Bone marrow (tissue), 2 donors: Measurements from ENCODE around the gene BCDIN3D.
"Not testable (repeated sequence)": the region's sequence is repeated elsewhere in the genome, so short reads cannot be mapped to it uniquely, and the experiment has no call there.

ENCODE experiments used
- DNase-seq, 2 donors: peaks; one replicate each; lab custom pipeline; 2025; lab: John Stamatoyannopoulos, UW

BCDIN3D gene

DNA sequence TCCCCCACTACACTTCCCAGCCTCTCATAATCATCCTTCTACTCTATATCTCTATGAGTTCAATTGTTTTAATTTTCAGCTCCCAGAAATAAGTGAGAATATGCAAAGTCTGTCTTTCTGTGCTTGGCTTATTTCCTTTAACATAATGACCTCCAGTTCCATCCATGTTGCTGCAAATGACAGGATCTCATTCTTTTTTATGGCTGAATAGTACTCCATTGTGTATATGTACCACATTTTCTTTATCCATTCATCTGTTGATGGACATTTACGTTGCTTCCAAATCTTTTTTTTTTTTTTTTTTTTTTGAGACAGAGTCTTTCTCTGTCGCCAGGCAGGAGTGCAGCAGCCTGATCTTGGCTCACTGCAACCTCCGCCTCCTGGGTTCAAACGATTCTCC lies 13.0 kb upstream of the BCDIN3D start:
- not testable (repeated sequence) for DNase-seq

DNA sequence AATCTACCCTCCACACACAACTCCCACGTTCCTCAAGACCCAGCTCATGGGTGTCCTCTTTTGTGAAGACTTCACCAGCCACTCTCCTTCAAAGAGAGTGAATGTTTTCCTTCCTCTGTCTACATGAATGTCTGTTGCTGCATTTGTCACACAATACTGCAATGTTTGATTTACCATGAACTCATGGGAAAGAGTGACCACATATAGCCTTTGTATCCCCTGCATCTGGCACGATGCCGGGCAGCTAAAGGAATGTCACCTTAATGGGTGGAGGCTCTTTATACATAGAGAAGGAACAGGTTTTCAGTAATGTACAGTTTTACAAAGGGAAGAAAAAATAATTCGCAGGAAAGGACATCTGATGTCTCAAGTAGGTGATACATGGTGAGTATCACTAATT lies 12.1 kb upstream of the BCDIN3D start:
- DNase-seq: no peak

DNA sequence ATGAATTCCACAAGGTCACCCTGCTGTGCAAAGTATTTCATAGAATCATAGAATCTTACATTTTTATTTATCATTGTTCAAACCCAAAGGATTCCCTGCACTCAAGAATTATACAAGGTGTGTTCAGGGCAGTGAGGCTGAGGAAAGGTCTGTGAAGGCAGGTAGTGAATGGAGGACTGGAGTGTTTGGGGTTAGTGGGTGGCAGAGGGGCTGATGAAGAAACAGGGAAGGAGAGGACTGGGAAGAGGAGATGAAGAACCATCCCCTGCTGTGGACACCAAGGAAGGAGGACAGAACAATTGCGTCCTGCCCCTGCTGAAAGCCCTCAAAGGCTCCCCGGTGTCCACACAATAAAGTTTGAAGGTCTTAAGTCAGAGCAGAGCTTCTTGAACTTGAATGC lies 10.8 kb upstream of the BCDIN3D start:
- no peak for DNase-seq

DNA sequence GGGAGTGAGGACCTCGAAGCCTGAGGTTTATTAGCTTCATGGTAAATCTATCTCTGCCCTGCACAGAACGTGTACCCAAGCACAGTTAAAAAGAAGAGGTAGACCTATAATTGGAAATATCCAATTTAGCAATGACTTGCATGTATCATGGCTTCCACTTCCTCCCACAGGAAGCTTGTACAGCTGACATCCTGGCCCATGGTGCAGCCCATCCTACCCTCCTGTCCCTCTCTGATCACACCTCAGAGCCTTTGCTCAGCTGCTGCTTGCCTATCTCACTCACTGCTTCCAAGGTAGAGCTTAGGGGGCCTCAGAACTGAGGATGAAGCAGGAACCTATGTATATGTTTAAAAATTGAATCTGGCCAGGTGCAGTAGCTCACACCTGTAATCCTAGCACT lies 4.3 kb upstream of the BCDIN3D start:
- DNase-seq: no peak

DNA sequence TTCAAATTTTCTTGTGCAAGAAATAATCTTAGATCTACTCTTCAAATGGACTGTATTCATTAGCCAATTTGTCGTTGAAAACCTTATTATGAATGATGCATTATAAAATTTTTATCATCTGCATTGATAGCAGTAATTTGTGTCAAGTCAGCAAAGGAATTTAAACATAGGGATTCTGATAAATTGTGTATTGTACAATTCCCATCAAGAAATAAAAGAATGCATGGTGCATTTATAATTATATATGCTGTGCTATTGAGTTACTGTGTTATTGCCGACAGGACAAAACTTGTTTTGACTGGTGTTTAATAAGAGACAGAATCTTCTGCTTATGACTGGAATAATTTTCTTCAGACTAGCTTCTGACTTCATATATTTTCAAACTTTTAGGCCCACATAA lies 3.1 kb upstream of the BCDIN3D start:
- DNase-seq: no peak

DNA sequence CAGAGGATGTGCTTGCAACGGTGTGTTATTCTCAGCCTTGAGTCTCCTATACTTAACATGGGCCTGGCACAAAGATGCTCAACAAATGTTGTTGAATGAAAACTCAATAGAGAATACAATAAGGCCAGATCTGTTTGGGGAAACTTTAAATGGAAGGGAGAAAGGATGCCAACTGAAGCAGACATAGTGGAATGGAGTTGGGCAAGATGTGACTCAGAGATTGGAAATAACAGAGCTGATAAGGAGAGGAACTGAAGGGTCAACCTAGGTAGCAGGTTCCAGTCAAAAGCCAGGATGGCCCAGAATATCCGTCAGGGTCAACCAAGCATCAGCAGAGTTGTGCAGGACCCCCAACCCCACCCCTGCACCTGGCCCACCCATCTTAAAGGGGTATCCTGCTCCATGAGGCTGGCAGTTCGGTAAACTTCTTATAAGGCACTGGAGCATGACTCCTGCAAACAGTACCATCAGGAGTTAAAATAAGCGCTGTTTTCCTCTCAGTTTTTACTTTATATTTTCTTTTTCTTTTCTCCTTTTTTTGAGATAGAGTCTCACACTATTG lies 1.1 kb upstream of the BCDIN3D start:
- no peak for DNase-seq

DNA sequence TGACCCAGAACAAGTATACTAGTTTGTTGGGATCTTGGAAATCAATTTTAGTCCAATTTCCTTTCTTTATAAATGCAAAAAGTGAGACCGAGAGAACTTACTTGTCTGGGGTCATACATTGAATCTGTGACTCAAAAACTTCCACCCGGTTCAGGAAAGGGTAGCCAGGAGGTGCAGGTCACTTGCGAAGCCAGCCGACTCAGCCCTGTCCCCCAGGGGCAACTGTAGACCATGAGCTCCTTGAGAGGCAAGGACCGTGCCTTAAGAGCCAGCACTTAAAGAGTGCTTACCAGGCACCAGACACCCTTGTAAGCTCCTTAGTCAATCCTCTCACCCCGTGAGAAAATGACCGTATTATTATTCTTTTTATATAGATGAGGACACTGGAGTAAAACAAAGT lies 505 bp upstream of the BCDIN3D start:
- DNase-seq: no peak

DNA sequence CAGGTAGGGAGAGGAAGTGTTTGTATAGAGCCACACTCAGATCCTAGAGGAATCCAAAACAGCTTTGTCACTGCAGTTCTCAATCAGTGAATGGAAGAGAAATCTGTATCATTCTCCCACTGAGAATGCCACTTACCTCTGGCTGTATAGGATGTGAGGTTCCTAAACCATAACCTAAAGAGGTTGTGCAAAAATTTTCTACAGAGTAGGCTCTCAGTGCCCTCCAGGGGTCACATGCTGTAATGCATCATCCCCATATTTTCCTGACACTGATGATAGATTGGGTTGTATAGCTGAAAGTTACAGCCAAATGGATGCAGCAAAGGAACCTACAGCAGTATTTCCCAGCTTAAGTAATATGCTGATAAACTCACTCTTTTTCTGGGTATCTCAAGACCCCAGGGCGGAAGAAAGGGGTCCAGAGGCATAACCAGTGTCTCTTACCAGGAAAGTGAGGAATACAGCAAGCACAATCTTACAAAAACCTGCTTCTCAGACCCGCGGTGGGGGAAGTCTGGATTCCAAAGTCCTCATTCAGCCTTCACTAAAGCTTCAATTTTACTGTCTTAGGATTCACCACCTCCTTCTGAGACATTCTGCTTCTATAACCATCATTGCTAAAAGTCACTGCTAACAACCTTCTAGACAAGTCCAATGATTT lies 3.8 kb downstream of the BCDIN3D start:
- DNase-seq: peak in 1 of 2 donors; percentile 22

DNA sequence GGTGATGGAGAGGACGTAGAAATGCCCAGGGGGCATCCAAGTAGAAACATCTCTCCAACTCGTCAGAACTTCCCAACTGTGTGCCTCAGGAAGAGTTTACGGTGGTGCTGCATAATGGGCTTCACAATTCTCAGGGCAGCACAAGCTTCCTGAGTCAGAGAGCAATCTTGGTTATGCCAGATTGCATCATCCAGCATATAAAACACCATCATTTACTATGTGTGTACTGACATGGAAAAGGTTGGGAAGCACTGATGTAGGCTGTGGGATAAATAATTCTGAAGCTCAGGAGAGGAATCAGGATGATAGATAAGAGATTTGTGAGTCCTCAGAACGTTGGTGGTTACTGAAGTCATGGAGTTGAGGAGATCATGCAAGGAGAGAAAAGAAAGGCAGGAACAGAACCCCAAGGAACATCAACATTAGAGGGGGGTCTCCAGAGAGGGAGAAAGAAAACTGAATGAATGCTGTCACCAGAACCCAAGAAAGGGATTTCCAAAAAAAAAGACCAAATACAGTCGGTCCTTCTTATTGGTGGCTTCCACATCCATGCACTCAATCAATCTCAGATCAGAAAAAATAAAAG lies 10.0 kb downstream of the BCDIN3D start:
- no peak for DNase-seq

DNA sequence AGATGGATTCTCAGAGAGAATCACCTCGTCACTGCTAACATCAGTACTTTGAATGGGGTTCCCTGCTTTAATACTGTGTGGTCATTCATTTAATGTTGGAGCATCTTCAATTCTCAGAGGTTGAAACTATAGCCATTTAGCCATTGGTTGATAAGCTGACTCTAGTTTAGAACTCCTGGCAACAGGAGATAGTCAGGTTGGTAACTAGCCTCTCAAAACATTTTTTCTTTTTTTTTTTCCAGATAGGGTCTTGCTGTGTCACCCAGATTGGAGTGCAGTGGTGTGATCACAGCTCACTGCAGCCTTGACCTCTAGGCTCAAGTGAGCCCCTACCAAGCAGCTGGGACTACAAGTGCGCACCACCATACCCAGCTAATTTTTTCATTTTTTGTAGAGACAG lies 11.2 kb downstream of the BCDIN3D start:
- DNase-seq: no peak

DNA sequence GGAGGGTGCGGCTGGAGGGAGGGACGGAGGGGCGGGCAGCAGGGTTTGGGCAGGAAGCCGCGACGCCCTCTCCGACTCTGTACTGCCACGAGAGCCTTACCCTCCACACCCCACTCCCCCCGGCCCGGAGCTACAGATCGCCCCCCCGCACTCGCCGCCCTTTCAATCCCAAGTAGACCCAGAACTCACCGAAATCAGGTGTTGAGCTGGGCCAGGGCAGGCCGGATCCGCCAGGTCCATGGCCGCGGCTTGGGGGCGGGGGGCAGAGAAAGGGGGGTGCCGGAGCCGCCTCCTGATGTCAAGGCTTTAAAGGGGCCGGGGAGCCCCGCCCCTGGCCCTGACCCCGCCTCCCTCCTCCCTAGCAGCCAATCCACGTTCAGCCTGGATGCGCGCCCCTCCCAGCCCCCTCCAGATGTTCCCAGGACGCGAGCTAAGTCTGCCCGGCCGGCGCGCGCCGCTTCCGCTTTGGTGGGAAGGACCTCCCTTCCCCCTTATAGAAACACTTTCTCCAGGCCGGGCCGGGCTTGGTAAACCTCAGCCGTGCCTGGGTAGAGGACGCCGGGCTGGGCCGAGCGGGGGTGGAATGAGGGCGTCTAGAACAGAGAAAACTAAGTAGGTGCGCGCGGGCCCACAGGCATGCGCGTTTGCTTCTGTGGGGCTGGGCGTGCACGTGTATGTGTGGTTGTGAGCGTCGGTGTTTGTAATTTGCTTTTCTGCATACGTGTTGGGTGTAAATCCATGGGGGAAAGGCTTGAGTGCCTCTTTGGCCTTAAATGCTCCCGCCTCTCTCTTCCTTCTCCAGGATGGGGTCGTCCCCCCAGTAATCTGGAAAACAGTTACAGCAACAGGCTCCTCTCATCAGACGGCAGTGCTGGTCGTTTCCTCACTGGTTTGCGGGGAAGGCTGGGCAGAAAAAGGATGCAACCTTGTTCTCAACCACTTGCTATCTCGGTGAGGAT lies 14.5 kb downstream of the BCDIN3D start, which contains the start of gene NCKAP5L:
NCKAP5L (minus strand) TSS at position 281 of the 959 bp plus-strand sequence. CDS start 24,369 bp downstream, outside the sequence.
- peak; percentile 86 to 98 for DNase-seq

DNA sequence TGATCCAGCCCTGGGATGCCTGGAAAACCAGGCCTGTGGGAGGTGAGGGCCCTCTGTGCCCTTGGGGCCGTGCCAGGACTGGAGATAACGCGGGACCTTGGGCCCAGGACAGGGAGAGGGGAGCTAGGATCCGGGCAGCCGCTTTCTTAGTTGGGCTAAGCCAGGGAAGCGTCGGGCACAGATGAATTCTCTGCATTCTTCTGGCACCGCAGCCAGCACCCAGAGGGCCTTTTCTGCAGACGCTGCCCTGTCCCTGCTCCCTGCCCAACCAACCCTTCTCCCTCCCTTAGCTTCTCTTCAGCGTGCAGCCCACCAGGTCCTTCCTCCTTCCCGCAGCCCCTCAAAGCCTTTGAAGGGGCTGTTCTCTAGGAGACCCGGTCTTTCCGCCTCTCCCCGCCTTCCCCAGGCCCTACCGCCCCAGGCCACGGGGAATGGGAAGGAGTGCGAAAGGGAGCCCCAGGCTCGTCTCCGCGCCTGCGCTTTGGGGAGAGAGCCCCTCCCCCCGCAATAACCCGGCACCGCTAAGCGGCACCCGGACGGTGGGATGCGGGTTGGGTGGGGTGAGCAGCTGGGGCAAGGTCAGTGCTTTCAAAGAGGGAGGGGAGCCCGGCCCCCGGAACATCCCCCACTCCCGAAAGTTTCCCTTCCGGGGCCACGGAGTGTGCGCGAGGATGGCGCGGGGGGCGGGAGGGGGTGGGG lies 15.4 kb downstream of the BCDIN3D start:
- peak in 1 of 2 donors; percentile 33 for DNase-seq

DNA sequence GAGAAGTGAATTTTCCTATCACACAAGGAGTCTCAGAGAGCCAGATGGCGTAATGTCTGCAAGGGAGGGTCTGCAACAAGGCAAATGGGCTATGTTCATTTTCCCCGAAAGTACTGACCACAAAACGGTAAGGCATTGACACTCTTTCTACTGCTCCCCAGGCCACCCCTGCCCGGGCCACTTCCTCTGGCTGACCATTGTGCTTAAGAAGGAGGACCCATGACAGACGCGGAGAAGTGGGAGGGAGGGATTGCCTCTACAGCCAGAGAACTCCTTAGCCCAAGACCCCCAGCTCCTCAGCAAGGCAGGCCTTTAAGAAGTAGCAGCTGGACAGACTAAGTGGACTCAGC lies 15.9 kb downstream of the BCDIN3D start:
- DNase-seq: no peak

DNA sequence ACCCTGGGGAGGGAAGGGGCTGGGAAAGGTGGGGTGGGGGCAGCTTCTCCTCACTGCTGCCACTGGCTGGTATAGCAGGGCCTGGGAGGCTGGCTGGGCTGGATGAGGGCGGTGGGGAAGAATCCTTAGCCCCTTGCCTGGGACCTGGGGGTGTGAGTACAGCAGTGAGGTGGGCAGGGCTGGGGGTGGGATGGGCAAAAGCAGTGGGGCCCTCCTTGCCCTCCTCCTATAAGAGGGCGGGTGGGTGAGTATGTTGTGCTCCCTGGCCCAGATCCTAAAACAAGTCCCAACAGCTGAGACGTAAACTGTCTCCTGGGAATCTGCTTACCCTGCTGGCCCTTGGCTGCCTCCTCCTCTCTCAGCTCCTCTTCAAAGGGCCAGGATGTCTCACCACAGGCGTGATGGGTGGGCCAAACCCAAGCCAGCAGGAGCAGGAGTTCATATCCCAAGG lies 16.9 kb downstream of the BCDIN3D start:
- DNase-seq: no peak

DNA sequence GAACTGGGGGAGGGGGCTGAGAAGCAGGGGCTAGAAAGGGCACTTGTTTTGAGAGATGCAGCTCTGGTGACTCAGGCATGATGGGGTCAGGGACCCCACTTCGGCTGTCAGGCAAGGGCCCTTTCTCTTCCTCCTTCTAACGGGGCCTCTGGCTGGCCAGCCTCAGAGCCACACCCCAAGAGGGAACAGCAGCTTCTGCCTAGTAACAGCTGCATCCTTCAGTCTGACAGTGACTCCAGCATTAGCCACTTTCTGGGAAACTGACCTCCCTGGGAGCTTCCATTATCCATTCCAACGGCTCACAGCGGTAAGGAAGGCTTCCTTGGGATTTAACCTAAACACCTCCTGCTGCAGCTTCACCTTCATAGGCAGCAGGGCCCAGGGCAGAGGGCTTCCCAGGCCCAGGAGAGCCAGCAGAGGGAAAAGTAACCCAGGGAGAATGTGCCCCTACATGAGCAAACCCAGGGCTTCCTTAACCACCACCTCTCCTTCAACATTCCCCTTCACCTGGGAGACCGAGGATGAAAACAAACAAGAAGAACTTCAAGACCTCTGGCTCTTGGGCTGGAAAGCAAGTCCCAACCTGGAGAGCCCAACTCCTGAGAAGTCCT lies 17.4 kb downstream of the BCDIN3D start:
- peak; percentile 42 to 59 for DNase-seq

DNA sequence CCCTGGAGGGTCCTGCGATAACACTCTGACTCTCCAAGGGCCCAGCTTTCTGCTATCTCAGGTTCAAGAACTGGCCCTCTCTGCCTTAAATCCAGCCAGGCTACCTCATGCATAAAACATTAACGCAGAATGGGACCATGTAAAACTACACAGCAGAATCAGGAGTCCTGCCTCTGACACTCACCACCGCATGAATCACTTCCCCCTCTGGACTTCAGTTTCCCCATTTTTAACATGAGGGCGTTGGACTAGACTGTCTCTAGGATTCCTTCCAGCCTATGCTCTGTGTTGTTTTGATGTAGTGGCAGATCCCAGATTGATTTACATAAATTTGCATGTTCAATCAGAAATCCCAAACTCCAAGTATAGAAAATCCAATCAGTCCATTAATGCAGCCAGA lies 18.0 kb downstream of the BCDIN3D start:
- peak in 1 of 2 donors; percentile 88 for DNase-seq

DNA sequence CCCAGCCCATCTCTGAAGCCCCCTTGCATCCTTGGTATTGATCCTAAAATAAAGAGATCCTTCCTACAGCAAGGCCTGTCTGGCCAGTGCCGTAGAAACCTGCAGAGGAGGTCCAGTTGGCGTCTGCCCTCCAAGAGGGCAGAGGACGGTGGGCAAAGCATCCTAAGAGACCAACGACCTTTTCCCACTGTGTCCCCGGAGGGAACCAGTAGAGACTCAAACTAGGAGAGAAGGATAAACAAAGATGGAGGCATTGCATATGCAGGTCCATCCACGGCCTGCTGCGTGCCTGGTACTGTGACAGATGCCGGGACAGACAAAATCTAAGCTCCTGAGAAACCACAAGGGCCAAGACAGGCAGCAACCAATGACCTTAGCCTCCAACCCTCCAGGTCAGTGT lies 18.5 kb downstream of the BCDIN3D start:
- no peak for DNase-seq

DNA sequence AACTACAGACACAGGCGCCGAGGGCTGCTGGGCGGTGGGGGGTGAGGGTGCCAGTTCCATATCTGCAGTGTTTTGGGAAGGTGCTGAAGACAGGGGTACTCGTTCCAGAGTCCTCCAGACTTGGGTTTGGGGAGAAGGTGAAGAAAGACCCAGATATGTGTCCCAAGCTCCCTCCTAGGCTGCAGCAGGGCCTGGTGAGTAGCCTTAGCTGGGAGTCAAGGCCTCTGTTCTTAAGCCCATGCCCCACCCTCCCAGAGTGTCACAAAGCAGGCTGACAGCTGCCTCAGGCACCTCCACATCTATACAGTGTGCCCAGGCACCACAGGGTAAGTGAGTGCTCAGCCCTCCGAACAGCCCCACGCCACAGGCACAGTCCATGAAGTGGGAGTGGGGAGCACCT lies 19.0 kb downstream of the BCDIN3D start:
- DNase-seq: no peak

DNA sequence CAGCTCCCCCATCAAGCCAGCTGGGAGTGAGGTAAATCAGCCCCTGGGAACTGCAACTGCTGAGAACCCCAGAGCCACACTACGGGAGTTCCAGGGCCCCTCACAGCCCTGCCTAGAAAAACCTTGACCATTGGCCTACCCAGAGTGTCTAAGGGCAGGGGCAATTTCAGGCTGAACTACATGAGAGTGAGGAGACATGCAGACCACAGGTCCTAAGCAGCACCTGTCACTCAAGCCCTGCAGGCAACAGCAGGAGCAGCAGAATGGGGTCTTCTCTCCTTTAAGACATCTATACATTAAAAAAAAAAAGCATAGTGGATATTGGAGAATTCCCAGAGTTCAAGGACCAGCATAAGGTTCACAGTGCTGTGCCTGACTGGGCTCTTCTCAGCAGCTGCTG lies 19.6 kb downstream of the BCDIN3D start:
- no peak for DNase-seq

DNA sequence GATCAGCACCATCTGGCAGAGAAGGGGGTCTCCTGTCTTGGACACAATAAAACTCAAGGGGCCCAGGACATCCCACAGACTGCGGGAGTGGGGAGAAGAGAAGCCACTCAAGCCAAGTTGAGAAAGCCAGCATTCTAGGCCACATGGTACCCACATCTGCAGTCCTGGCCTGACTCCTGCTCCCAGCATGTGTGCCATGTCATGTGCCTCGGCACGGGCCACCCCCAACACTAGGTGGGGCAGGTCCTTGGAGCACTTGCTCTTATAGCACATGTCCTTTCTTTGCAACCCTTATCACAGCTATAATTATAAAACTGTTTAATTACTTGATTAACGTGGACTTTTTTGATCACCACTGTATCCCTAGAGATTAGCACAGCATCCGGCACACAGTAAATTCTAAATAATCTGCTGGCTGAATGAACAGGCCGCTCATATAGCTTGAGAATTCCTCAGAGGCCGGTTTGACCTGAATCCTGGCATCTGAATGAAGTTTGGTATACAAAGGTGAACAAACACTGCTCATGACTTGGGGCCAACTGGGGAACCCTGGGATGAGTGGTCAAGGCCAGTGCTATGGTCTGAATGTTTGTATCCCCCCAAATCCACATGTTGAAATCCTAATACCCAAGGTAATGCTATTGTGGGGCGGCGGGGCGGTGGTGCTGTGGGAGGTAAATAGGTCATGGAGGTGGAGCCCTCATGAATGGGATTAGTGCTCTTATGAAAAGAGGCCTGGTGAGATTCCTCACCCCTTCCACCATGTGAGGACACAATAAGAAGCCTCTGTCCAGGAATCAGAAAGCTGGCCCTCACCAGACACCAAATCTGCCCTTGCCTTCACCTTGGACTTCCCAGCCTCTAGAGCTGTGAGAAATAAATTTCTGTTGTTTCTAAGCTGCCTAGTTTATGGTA lies 21.3 kb downstream of the BCDIN3D start:
- DNase-seq: no peak
